ENCODE results near the gene DACH1.
A peak's percentile ranks its signal among the peaks of the same experiment; 100 is the strongest.

DACH1 gene

DNA sequence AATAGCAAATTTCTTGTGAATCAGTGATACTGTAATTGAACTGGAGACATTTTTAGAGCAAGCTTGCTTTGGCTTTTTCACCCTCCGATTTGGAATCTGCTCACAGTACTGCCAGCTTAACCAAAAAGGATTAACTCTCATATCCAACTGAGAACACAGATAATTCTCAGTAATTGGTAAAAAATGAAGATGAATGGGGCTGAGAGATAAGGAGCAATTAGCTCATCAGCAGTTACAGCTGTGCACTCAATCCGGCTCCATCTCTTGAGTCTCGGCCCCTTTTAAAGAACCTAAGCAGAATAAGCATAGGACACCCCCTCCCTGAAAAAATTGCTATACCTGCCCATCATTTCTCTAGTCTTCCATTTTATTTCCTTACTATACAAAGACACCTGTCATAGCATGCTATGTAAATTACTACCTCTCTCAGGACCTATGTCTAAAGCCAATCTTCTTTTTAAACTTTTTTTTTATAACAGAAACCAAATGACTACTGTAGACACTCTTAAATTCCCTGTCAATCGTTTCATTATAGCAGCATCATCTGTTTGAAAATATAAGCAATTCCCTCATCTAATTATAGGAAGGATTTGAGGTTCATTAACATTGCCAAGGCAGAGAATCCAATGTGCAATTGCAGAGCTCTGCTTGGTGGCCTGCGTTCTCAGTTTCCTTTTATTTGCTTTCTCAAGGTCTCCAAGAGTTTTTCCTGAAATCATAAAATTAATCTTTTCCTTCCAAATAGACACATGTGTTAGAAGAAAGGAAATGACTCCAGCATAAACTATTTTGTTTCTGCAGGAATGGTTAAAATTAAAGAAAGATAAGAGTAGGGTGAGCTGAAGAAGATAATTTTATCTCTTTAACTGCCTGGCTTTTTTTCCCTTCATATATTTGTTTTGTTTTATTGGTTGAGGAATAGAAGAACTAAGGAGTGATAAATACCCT lies 242.1 kb downstream of the DACH1 start:
- CTCF ChIA-PET = interaction anchor here (1.1 kb wide), 1 partner anchor 255 kb away, joined by 3 read pairs; no protein-coding TSS in a partner anchor
- H3K4me3 ChIP-seq (ENCODE audit: low read depth, low read length) = no peak overlapping the region
- POLR2A ChIA-PET = no interaction called here
- no peak for TF ChIP-seq SETDB1 (IDR thresholded peaks at IDR 0.05; ENCODE audit: insufficient read length, low read length)
- TF ChIP-seq, protein P1, sequence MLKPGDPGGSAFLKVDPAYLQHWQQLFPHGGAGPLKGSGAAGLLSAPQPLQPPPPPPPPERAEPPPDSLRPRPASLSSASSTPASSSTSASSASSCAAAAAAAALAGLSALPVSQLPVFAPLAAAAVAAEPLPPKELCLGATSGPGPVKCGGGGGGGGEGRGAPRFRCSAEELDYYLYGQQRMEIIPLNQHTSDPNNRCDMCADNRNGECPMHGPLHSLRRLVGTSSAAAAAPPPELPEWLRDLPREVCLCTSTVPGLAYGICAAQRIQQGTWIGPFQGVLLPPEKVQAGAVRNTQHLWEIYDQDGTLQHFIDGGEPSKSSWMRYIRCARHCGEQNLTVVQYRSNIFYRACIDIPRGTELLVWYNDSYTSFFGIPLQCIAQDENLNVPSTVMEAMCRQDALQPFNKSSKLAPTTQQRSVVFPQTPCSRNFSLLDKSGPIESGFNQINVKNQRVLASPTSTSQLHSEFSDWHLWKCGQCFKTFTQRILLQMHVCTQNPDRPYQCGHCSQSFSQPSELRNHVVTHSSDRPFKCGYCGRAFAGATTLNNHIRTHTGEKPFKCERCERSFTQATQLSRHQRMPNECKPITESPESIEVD (tag by site-specific recombination; IDR thresholded peaks at IDR 0.05) = peak; percentile 58; the same call in 1 of the 2 replicates
- TF ChIP-seq BCL11B (tag by site-specific recombination; IDR thresholded peaks at IDR 0.05; ENCODE audit: low read depth) = no peak
- TF ChIP-seq IKZF3 (tag by site-specific recombination; IDR thresholded peaks at IDR 0.05) = 0 out of 2 replicates have a peak, but pooled peaks have one; percentile 18
- no peak for TF ChIP-seq ZNF544 (tag by site-specific recombination; IDR thresholded peaks at IDR 0.05)
- TF ChIP-seq, protein P2, sequence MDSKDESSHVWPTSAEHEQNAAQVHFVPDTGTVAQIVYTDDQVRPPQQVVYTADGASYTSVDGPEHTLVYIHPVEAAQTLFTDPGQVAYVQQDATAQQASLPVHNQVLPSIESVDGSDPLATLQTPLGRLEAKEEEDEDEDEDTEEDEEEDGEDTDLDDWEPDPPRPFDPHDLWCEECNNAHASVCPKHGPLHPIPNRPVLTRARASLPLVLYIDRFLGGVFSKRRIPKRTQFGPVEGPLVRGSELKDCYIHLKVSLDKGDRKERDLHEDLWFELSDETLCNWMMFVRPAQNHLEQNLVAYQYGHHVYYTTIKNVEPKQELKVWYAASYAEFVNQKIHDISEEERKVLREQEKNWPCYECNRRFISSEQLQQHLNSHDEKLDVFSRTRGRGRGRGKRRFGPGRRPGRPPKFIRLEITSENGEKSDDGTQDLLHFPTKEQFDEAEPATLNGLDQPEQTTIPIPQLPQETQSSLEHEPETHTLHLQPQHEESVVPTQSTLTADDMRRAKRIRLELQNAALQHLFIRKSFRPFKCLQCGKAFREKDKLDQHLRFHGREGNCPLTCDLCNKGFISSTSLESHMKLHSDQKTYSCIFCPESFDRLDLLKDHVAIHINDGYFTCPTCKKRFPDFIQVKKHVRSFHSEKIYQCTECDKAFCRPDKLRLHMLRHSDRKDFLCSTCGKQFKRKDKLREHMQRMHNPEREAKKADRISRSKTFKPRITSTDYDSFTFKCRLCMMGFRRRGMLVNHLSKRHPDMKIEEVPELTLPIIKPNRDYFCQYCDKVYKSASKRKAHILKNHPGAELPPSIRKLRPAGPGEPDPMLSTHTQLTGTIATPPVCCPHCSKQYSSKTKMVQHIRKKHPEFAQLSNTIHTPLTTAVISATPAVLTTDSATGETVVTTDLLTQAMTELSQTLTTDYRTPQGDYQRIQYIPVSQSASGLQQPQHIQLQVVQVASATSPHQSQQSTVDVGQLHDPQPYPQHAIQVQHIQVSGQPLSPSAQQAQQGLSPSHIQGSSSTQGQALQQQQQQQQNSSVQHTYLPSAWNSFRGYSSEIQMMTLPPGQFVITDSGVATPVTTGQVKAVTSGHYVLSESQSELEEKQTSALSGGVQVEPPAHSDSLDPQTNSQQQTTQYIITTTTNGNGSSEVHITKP (tag by site-specific recombination; IDR thresholded peaks at IDR 0.05) = no peak
- no peak for TF ChIP-seq ZNF404 (tag by site-specific recombination; IDR thresholded peaks at IDR 0.05)
- TF ChIP-seq, protein P3, sequence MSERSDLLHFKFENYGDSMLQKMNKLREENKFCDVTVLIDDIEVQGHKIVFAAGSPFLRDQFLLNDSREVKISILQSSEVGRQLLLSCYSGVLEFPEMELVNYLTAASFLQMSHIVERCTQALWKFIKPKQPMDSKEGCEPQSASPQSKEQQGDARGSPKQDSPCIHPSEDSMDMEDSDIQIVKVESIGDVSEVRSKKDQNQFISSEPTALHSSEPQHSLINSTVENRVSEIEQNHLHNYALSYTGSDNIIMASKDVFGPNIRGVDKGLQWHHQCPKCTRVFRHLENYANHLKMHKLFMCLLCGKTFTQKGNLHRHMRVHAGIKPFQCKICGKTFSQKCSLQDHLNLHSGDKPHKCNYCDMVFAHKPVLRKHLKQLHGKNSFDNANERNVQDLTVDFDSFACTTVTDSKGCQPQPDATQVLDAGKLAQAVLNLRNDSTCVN (tag by site-specific recombination; optimal IDR thresholded peaks at IDR 0.05) = no peak
- TF ChIP-seq, protein P4, sequence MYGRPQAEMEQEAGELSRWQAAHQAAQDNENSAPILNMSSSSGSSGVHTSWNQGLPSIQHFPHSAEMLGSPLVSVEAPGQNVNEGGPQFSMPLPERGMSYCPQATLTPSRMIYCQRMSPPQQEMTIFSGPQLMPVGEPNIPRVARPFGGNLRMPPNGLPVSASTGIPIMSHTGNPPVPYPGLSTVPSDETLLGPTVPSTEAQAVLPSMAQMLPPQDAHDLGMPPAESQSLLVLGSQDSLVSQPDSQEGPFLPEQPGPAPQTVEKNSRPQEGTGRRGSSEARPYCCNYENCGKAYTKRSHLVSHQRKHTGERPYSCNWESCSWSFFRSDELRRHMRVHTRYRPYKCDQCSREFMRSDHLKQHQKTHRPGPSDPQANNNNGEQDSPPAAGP (tag by site-specific recombination; IDR thresholded peaks at IDR 0.05) = no peak
- TF ChIP-seq ZNF501 (tag by site-specific recombination; IDR thresholded peaks at IDR 0.05) = no peak
- TF ChIP-seq ZNF776 (tag by site-specific recombination; IDR thresholded peaks at IDR 0.05; ENCODE audit: borderline replicate concordance) = no peak
- no peak for TF ChIP-seq GFI1B (tag by site-specific recombination; IDR thresholded peaks at IDR 0.05)
- TF ChIP-seq, protein P5, sequence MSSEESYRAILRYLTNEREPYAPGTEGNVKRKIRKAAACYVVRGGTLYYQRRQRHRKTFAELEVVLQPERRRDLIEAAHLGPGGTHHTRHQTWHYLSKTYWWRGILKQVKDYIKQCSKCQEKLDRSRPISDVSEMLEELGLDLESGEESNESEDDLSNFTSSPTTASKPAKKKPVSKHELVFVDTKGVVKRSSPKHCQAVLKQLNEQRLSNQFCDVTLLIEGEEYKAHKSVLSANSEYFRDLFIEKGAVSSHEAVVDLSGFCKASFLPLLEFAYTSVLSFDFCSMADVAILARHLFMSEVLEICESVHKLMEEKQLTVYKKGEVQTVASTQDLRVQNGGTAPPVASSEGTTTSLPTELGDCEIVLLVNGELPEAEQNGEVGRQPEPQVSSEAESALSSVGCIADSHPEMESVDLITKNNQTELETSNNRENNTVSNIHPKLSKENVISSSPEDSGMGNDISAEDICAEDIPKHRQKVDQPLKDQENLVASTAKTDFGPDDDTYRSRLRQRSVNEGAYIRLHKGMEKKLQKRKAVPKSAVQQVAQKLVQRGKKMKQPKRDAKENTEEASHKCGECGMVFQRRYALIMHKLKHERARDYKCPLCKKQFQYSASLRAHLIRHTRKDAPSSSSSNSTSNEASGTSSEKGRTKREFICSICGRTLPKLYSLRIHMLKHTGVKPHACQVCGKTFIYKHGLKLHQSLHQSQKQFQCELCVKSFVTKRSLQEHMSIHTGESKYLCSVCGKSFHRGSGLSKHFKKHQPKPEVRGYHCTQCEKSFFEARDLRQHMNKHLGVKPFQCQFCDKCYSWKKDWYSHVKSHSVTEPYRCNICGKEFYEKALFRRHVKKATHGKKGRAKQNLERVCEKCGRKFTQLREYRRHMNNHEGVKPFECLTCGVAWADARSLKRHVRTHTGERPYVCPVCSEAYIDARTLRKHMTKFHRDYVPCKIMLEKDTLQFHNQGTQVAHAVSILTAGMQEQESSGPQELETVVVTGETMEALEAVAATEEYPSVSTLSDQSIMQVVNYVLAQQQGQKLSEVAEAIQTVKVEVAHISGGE (tag by site-specific recombination; conservative IDR thresholded peaks at IDR 0.05; ENCODE audit: low read depth) = no peak
- no peak for TF ChIP-seq ZNF394 (tag by site-specific recombination; IDR thresholded peaks at IDR 0.05; ENCODE audit: borderline replicate concordance)
- no peak for TF ChIP-seq SP3 (tag by site-specific recombination; IDR thresholded peaks at IDR 0.05)
- TF ChIP-seq, protein P6, sequence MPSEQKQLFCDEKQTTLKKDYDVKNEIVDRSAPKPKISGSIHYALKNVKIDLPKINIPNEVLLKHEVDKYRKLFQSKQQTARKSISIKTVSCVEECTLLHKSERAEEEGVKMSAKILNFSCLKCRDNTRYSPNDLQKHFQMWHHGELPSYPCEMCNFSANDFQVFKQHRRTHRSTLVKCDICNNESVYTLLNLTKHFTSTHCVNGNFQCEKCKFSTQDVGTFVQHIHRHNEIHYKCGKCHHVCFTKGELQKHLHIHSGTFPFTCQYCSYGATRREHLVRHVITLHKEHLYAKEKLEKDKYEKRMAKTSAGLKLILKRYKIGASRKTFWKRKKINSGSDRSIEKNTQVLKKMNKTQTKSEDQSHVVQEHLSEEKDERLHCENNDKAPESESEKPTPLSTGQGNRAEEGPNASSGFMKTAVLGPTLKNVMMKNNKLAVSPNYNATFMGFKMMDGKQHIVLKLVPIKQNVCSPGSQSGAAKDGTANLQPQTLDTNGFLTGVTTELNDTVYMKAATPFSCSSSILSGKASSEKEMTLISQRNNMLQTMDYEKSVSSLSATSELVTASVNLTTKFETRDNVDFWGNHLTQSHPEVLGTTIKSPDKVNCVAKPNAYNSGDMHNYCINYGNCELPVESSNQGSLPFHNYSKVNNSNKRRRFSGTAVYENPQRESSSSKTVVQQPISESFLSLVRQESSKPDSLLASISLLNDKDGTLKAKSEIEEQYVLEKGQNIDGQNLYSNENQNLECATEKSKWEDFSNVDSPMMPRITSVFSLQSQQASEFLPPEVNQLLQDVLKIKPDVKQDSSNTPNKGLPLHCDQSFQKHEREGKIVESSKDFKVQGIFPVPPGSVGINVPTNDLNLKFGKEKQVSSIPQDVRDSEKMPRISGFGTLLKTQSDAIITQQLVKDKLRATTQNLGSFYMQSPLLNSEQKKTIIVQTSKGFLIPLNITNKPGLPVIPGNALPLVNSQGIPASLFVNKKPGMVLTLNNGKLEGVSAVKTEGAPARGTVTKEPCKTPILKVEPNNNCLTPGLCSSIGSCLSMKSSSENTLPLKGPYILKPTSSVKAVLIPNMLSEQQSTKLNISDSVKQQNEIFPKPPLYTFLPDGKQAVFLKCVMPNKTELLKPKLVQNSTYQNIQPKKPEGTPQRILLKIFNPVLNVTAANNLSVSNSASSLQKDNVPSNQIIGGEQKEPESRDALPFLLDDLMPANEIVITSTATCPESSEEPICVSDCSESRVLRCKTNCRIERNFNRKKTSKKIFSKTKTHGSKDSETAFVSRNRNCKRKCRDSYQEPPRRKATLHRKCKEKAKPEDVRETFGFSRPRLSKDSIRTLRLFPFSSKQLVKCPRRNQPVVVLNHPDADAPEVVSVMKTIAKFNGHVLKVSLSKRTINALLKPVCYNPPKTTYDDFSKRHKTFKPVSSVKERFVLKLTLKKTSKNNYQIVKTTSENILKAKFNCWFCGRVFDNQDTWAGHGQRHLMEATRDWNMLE (tag by site-specific recombination; conservative IDR thresholded peaks at IDR 0.05; ENCODE audit: low read depth) = 0 out of 2 replicates have a peak, but pooled peaks have one; percentile 18
- TF ChIP-seq ZNF629 (tag by site-specific recombination; IDR thresholded peaks at IDR 0.05) = no peak
- no peak for TF ChIP-seq ZNF747 (tag by site-specific recombination; IDR thresholded peaks at IDR 0.05)
- 0 out of 2 replicates have a peak, but pooled peaks have one; percentile 10 for TF ChIP-seq TRIM28 (IDR thresholded peaks at IDR 0.05; ENCODE audit: borderline replicate concordance, low read length)

More for the DNA sequence above, 242.1 kb downstream of the DACH1 start:
- Histone ChIP-seq H3K4me1 (ENCODE audit: control insufficient read depth, insufficient read depth, low read length) (no peaks in the 10 kb centered on the region), H3K9me3 (ENCODE audit: control insufficient read depth, insufficient read depth, low read depth, low read length) (no peaks in the 10 kb centered on the region), H3K36me3 (ENCODE audit: control insufficient read depth in 2 of 2, insufficient read depth in 1 of 2, low read length in 2 of 2) (no peaks in the 10 kb centered on the region), H3K27ac (ENCODE audit: extremely low read depth, low read depth, low read length) (no peak overlapping the region)
